GM21786 (cell line): Measurements from ENCODE around the gene SMPD3.

Experiments used
- ATAC-seq: cut with Tn5 transposase; IDR thresholded peaks from one replicate; pipeline ENCODE4 v1.9.1; 2021; ENCODE audit not compliant: unreplicated experiment

SMPD3 gene

GRCh38 chr16:68343137-68343536, 105.2 kb downstream of the SMPD3 start:
- ATAC-seq: no peak

- ATAC-seq: no peak
These were observed 105.7 kb downstream of the SMPD3 start for GRCh38 chr16:68342620-68343019.

- ATAC-seq: no peak
These were observed 109.1 kb downstream of the SMPD3 start for GRCh38 chr16:68339214-68339613.

GRCh38 chr16:68338326-68339119, 109.8 kb downstream of the SMPD3 start:
- ATAC-seq: no peak

- ATAC-seq: no peak
These were observed 113.1 kb downstream of the SMPD3 start for GRCh38 chr16:68335175-68335574.

- no peak for ATAC-seq
These were observed 115.7 kb downstream of the SMPD3 start for GRCh38 chr16:68332411-68333121.

- no peak for ATAC-seq
These were observed 116.4 kb downstream of the SMPD3 start for GRCh38 chr16:68331879-68332410.

GRCh38 chr16:68328860-68329390, 119.4 kb downstream of the SMPD3 start:
- ATAC-seq: no peak

GRCh38 chr16:68328151-68328859, 120.0 kb downstream of the SMPD3 start:
- ATAC-seq: peak; percentile 83

- no peak for ATAC-seq
These were observed 123.4 kb downstream of the SMPD3 start for GRCh38 chr16:68324780-68325357.

- no peak for ATAC-seq
These were observed 124.0 kb downstream of the SMPD3 start for GRCh38 chr16:68324336-68324735.

GRCh38 chr16:68319185-68319908, 129.0 kb downstream of the SMPD3 start:
- peak; percentile 61 for ATAC-seq

- no peak for ATAC-seq
These were observed 135.2 kb downstream of the SMPD3 start for GRCh38 chr16:68313116-68313515.

- peak; percentile 95 for ATAC-seq
These were observed 137.4 kb downstream of the SMPD3 start, which contains the start of the genes PRMT7 and SLC7A6OS for GRCh38 chr16:68310774-68311511. TSS of gene PRMT7 (plus strand) at chr16:68311019. CDS start at chr16:68315980, 4,961 bp downstream. TSS of gene SLC7A6OS (minus strand) at chr16:68310946. CDS start at chr16:68310926, 20 bp downstream.

GRCh38 chr16:68310437-68310773, 137.9 kb downstream of the SMPD3 start:
- ATAC-seq: peak; percentile 27

- ATAC-seq: no peak
These were observed 138.5 kb downstream of the SMPD3 start for GRCh38 chr16:68309799-68310198.
